ENCODE data around the gene DPP6.
"Not testable (repeated sequence)": the region's sequence is repeated elsewhere in the genome, so short reads cannot be mapped to it uniquely, and the experiment has no call there.

DPP6 gene

GRCh38 chr7:154072395-154073181 lies 20.4 kb downstream of the DPP6 start:
- DNase-seq (ENCODE audit: low spot score), result not testable (repeated sequence)

GRCh38 chr7:154078523-154078922 lies 26.3 kb downstream of the DPP6 start:
- not testable (repeated sequence) for DNase-seq (ENCODE audit: low spot score)

GRCh38 chr7:154080249-154080648 lies 28.1 kb downstream of the DPP6 start:
- DNase-seq (ENCODE audit: low spot score), result not testable (repeated sequence)

GRCh38 chr7:154087037-154087725 lies 35.0 kb downstream of the DPP6 start:
- DNase-seq (ENCODE audit: low spot score), result not testable (repeated sequence)

GRCh38 chr7:154092093-154092492 lies 39.9 kb downstream of the DPP6 start:
- not testable (repeated sequence) for DNase-seq (ENCODE audit: low spot score)

GRCh38 chr7:154095201-154095600 lies 43.0 kb downstream of the DPP6 start:
- not testable (repeated sequence) for DNase-seq (ENCODE audit: low spot score)

GRCh38 chr7:154105063-154105462 lies 52.9 kb downstream of the DPP6 start:
- not testable (repeated sequence) for DNase-seq (ENCODE audit: low spot score)

GRCh38 chr7:154109615-154110014 lies 57.4 kb downstream of the DPP6 start:
- DNase-seq (ENCODE audit: low spot score), result not testable (repeated sequence)

GRCh38 chr7:154113732-154114351 lies 61.6 kb downstream of the DPP6 start:
- not testable (repeated sequence) for DNase-seq (ENCODE audit: low spot score)

GRCh38 chr7:154117411-154118390 lies 65.5 kb downstream of the DPP6 start:
- DNase-seq (ENCODE audit: low spot score), result not testable (repeated sequence)

- DNase-seq (ENCODE audit: low spot score), result not testable (repeated sequence)
Observed at GRCh38 chr7:154120825-154121224, 68.6 kb downstream of the DPP6 start.

GRCh38 chr7:154122720-154123119 lies 70.5 kb downstream of the DPP6 start:
- not testable (repeated sequence) for DNase-seq (ENCODE audit: low spot score)

- DNase-seq (ENCODE audit: low spot score), result not testable (repeated sequence)
Observed at GRCh38 chr7:154123397-154123796, 71.2 kb downstream of the DPP6 start.

GRCh38 chr7:154129142-154129541 lies 76.9 kb downstream of the DPP6 start:
- not testable (repeated sequence) for DNase-seq (ENCODE audit: low spot score)

GRCh38 chr7:154132617-154133016 lies 80.4 kb downstream of the DPP6 start:
- DNase-seq (ENCODE audit: low spot score), result not testable (repeated sequence)

GRCh38 chr7:154133703-154134277 lies 81.6 kb downstream of the DPP6 start:
- DNase-seq (ENCODE audit: low spot score), result not testable (repeated sequence)

GRCh38 chr7:154134698-154135097 lies 82.5 kb downstream of the DPP6 start:
- not testable (repeated sequence) for DNase-seq (ENCODE audit: low spot score)

- DNase-seq (ENCODE audit: low spot score), result not testable (repeated sequence)
Observed at GRCh38 chr7:154135646-154136045, 83.4 kb downstream of the DPP6 start.

GRCh38 chr7:154145922-154146706 lies 93.9 kb downstream of the DPP6 start:
- DNase-seq (ENCODE audit: low spot score), result not testable (repeated sequence)

- not testable (repeated sequence) for DNase-seq (ENCODE audit: low spot score)
Observed at GRCh38 chr7:154146707-154147038, 94.5 kb downstream of the DPP6 start.
